G401 (cell line): Measurements from ENCODE around the gene SPSB1. TPM values are rescaled to one million over a fixed set of nuclear protein-coding genes. Genes with fewer than 3 reads are reported as not detected.

ENCODE experiments used
- DNase-seq: peaks from one replicate; pipeline ENCODE4 v3.0.0-alpha.2; 2015; ENCODE audit warnings: low spot score
- in situ Hi-C: cut with HindIII; loops from 2 replicates; pipeline ENCODE4 v1.10.0; 2016; ENCODE audit warnings: low sequenced_read_pairs, mixed read lengths
- total RNA-seq: library from RNA; depleted of rRNA; stranded (reverse); fragments of >200 nt; shearing (Covaris generic); gene quantifications from 2 replicates; pipeline ENCODE4 v1.2.3, GENCODE V29; 2014

The SPSB1 gene
- total RNA-seq, 1 experiment from 2014 or later: 38.8 TPM

GRCh38 chr1:9350013-9350908, 57.6 kb downstream of the SPSB1 start:
- DNase-seq: no peak
- in situ Hi-C loops: no loop called here

DNA sequence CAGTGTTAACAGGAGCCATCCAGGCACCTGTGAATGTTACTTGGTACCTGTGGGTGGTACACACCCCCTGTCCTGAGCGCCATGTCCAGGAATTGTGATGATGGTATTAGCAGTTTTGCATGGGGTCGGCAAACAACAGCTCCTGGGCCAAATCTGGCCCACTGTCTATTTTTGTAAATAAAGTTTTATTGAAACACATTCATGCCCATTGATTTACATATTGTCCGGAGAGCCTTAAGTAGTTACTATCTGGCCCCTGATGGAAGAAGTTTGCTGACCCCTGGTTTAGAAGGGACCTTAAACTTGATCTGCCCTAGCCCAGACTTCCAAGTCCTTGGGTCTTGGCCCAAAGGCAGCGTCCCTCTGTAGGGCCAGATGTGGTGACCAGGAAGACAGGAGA, 58.3 kb downstream of the SPSB1 start:
- in situ Hi-C loops: no loop called here

GRCh38 chr1:9351654-9352271, 59.1 kb downstream of the SPSB1 start:
- DNase-seq: no peak
- in situ Hi-C loops: no loop called here

More for the DNA sequence above, 58.3 kb downstream of the SPSB1 start:
- DNase-seq: no peak

DNA sequence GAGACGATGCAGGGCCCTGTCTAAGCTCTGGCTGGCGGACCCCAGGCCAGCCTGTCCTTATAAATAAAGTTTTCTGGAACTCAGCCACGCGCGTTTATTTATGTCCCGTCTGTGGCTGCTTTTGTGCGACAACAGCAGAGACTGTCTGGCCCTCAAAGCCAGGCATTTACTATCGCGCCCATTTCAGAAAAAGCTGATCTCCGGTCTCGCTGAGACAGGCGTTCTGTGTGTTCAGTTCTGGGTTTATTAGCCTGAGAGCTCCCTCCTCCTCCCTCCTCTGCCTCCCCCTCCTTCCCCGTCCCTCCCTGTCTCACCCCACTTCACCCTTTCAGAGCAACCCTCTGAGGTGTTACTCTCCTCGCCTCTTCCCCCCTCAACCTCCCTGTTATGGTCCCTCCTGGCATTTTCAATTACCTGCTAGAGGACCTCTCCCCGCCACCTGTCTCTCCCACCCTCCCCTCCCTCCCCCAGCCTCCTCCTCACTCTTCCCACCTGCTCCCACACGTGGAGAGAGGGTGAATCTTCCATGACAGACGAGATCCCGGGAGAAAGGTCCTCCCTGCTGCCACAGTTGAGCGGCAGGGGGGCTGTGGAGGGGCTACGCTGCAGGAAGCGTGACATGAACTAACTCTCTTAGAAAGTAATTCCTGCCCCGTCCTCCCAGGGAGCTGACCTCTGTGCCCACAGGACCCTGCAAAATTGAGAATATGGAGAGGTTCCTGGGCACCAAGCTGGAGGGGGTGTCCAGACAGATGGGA, 59.9 kb downstream of the SPSB1 start:
- in situ Hi-C loops: no loop called here
- no peak for DNase-seq

- DNase-seq: no peak
- in situ Hi-C loops: no loop called here
Observed at GRCh38 chr1:9355503-9355902, 62.8 kb downstream of the SPSB1 start.

GRCh38 chr1:9356021-9356420, 63.3 kb downstream of the SPSB1 start:
- DNase-seq: no peak
- in situ Hi-C loops: no loop called here

GRCh38 chr1:9356829-9357466, 64.3 kb downstream of the SPSB1 start:
- DNase-seq: no peak
- in situ Hi-C loops: no loop called here

DNA sequence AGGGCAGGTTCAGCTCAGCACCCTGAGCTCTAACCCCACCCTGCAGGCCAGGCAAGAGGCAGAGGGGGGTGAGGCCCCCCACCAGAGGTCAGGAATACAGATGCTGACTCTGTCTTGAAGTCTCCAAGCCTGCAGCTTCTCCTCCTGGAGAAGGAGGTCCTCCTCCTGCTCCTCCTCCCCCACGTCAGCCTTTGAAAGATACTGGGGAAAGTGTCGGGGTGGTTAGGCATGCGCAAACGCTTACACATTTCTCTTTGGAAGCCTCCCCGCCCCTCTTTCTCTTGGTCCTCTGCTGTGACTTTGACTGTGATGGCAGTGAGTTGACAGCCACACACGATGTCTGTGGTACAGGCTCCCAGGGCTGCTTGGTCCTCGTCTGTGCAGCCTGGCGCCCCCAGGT, 65.3 kb downstream of the SPSB1 start:
- no peak for DNase-seq
- in situ Hi-C loops: no loop called here

- no peak for DNase-seq
- in situ Hi-C loops: no loop called here
Observed at GRCh38 chr1:9360371-9361064, 67.8 kb downstream of the SPSB1 start.

GRCh38 chr1:9361630-9362260, 69.1 kb downstream of the SPSB1 start:
- in situ Hi-C loops: no loop called here
- no peak for DNase-seq

GRCh38 chr1:9362488-9362887, 69.8 kb downstream of the SPSB1 start:
- no peak for DNase-seq
- in situ Hi-C loops: no loop called here

DNA sequence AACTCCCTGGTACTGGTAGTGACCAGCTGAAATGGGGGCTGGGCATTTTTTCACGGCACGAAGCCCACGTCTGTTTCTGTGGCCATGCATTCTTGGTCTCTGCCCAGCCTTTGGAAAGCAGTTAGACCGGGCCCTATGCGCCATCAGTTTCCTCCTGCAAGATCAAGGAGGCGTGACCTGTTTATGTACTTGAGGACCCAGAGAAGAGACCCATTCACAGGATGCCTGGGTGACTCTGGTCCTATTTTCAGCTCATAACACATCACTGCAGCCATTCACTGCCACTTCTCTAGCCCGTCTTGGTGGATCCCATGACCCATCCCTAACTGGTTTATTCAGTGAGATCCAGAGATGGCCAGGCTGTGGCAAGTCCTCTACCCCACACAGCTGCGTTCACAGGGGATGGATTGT, 70.4 kb downstream of the SPSB1 start:
- DNase-seq: no peak
- in situ Hi-C loops: no loop called here

DNA sequence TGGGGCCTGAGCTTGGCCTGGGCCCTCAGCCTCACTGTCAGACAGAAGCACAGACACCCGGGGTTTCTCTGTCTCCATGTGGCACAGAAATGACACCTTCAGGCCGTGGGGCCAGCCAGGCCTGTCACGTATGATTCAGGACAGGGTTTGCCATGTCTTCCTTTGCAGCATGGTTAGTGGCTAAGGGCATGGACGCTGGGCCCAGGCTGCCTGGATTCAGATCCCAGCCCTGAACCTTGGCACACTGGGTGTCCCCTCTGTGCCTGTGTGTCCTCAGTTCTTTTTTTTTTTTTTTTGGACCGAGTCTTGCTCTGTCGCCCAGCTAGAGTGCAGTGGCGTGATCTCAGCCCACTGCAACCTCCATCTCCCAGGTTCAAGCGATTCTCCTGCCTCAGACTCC, 73.6 kb downstream of the SPSB1 start:
- in situ Hi-C loops: no loop called here
- no peak for DNase-seq

DNA sequence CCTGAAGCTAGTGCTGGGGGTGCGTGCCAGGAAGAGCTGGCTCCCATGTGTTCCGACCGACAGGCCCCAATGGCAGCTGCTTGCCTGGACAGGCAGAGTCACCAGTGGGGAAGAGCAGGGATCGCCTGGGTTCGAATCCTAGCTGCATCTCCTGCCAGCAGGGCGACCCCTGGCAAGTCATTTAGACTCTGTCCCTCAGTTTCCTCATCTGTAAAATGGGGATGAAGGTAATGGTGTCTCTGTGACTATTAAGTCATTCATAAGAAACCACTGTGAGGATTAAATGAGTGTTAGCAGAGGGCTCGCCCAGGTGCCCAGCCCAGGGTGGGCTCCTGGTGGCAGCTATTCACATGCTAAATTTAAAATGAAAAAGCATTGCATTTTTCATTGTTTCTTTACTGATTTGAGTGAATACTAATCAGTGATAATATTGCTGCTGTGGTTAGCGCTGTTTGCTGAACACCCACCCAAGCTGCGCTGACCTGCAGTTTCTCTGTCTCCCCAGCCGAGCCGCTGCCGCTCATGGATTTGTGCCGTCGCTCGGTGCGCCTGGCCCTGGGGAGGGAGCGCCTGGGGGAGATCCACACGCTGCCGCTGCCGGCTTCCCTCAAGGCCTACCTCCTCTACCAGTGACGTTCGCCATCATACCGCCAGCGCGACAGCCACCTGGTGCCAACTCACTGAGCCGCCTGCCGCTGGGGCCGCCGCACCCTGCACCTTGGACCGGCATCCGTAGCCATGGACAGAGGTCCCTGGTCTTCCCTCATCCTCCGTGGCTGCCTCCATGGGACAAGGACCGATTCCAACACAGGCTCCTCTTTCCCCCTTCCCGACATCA, 74.5 kb downstream of the SPSB1 start:
- in situ Hi-C loops: no loop called here
- DNase-seq: no peak

DNA sequence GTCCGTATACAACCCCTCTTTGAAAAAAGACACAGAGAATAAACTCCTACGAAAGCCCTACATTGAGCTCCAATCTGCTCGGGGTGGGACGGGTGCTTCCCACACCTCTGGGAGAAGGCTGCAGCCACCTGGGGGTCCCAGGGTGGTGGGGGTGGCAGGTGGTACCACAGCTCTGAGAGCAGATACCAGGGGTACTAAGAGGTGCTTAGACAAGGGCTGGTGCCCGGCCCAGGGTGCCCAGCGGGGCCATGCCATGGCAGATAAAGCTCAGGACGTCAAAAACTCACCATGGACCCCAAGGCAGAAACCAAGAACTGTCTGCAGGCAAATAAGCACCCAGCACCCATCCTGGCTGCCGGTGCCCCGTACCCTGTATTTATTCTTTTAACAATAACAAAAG, 75.1 kb downstream of the SPSB1 start:
- no peak for DNase-seq
- in situ Hi-C loops: no loop called here

DNA sequence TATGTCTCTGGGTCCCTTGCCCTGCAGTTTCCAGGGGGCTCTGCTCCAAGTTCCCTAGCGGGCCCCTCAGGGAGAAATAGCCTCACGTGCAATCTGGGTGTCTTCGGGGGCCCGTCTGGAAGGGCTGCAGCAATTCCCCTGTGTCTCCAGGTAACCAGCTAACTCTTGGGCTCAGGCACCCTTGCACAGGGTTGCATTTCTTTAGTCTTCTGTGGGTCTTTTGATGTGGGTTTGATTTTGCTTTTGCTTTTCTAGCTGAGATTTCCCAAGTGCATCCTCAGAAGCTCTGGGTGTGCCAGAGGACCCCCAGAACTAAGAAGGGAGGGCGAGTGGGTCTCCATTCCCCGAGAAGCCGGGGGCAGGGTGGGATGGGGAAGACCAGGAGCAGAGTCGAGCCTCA, 75.7 kb downstream of the SPSB1 start:
- no peak for DNase-seq
- in situ Hi-C loops: no loop called here

GRCh38 chr1:9369964-9370788, 77.5 kb downstream of the SPSB1 start:
- no peak for DNase-seq
- in situ Hi-C loops: no loop called here
